ENCODE data around the gene PRR15.

PRR15 gene

DNA sequence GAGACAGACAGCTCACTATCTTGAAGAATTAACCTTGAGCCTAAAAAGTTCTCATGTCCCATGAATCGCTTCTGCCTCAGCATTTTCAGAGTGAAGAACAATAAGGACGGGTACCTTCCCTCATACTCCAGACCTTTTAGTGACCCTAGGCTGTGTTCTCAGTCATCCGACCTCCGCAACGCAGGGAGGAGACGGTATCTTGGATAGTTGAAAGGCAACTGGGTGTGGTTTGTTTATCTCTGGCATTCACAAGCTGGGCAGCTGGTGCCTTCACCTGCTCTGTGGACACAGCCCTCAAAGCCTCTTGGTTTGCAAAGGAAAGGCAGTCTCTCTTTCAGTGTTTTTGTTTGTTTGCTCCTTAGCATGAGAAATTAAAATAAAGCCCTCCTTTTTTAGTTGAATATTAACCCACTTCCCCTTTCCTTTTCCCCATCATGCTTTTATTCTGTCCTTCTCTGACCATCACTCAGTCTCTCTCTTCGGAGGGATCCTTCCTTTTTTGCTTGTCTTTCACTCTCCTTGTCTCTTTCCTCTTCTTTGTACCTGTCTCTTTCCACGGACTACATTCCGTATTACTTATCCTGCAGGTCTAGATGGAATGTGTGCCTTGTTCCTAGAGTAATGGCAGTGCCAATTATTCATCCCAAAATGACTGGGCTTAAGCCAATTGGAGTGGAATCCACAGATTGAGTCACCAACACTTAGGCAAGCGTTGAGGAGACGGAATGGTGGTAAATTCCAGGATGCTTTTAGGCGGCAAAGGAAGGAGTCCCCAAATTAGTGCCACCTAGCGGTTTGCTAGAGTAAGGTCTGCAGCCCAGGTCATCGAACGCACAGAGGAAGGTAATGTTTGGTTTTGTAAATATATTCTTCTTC lies 45.8 kb downstream of the PRR15 start:
- no peak for ATAC-seq
- no peak for TF ChIP-seq TCF4 (CRISPR knock-in tag; IDR thresholded peaks at IDR 0.05; ENCODE audit: borderline replicate concordance)
- no peak for TF ChIP-seq GLIS3 (CRISPR knock-in tag; IDR thresholded peaks at IDR 0.05)
- no peak for TF ChIP-seq ZNF565 (CRISPR knock-in tag; conservative IDR thresholded peaks at IDR 0.05; ENCODE audit: low read depth)
- no peak for TF ChIP-seq ZNF70 (CRISPR knock-in tag; IDR thresholded peaks at IDR 0.05)
- TF ChIP-seq, protein P1, sequence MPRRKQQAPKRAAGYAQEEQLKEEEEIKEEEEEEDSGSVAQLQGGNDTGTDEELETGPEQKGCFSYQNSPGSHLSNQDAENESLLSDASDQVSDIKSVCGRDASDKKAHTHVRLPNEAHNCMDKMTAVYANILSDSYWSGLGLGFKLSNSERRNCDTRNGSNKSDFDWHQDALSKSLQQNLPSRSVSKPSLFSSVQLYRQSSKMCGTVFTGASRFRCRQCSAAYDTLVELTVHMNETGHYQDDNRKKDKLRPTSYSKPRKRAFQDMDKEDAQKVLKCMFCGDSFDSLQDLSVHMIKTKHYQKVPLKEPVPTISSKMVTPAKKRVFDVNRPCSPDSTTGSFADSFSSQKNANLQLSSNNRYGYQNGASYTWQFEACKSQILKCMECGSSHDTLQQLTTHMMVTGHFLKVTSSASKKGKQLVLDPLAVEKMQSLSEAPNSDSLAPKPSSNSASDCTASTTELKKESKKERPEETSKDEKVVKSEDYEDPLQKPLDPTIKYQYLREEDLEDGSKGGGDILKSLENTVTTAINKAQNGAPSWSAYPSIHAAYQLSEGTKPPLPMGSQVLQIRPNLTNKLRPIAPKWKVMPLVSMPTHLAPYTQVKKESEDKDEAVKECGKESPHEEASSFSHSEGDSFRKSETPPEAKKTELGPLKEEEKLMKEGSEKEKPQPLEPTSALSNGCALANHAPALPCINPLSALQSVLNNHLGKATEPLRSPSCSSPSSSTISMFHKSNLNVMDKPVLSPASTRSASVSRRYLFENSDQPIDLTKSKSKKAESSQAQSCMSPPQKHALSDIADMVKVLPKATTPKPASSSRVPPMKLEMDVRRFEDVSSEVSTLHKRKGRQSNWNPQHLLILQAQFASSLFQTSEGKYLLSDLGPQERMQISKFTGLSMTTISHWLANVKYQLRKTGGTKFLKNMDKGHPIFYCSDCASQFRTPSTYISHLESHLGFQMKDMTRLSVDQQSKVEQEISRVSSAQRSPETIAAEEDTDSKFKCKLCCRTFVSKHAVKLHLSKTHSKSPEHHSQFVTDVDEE (CRISPR knock-in tag; IDR thresholded peaks at IDR 0.05) = no peak
- TF ChIP-seq, protein P2, sequence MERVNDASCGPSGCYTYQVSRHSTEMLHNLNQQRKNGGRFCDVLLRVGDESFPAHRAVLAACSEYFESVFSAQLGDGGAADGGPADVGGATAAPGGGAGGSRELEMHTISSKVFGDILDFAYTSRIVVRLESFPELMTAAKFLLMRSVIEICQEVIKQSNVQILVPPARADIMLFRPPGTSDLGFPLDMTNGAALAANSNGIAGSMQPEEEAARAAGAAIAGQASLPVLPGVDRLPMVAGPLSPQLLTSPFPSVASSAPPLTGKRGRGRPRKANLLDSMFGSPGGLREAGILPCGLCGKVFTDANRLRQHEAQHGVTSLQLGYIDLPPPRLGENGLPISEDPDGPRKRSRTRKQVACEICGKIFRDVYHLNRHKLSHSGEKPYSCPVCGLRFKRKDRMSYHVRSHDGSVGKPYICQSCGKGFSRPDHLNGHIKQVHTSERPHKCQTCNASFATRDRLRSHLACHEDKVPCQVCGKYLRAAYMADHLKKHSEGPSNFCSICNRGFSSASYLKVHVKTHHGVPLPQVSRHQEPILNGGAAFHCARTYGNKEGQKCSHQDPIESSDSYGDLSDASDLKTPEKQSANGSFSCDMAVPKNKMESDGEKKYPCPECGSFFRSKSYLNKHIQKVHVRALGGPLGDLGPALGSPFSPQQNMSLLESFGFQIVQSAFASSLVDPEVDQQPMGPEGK (CRISPR knock-in tag; IDR thresholded peaks at IDR 0.05; ENCODE audit: borderline replicate concordance) = no peak
- no peak for TF ChIP-seq BACH2 (CRISPR knock-in tag; IDR thresholded peaks at IDR 0.05; ENCODE audit: borderline replicate concordance)
- TF ChIP-seq, protein P3, sequence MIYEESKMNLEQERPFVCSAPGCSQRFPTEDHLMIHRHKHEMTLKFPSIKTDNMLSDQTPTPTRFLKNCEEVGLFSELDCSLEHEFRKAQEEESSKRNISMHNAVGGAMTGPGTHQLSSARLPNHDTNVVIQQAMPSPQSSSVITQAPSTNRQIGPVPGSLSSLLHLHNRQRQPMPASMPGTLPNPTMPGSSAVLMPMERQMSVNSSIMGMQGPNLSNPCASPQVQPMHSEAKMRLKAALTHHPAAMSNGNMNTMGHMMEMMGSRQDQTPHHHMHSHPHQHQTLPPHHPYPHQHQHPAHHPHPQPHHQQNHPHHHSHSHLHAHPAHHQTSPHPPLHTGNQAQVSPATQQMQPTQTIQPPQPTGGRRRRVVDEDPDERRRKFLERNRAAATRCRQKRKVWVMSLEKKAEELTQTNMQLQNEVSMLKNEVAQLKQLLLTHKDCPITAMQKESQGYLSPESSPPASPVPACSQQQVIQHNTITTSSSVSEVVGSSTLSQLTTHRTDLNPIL (CRISPR knock-in tag; IDR thresholded peaks at IDR 0.05; ENCODE audit: low read depth) = no peak
- no peak for TF ChIP-seq ZNF8 (CRISPR knock-in tag; IDR thresholded peaks at IDR 0.05)
- TF ChIP-seq ZFP3 (CRISPR knock-in tag; IDR thresholded peaks at IDR 0.05) = no peak

DNA sequence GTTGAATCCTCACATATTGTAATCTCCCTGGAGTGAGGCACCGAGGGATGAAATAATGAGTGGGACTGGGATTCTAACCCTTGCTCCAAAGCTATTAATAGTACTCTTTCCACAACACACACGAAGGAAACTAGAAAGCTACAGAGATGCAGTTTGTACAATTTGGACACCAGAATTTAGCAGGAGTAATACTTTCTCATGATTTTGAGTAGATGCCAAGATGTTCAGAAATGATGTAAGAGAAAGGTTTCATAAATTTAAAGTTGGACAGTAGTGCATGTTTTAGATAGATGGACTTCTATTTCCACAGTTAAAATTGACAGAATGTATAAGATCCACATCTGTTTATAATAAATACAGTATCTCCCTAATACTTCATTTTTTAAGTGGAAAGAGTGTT lies 46.5 kb downstream of the PRR15 start:
- no peak for ATAC-seq
- TF ChIP-seq OSR1 (CRISPR knock-in tag; IDR thresholded peaks at IDR 0.05) (no peak), ZNF565 (CRISPR knock-in tag; conservative IDR thresholded peaks at IDR 0.05; ENCODE audit: low read depth) (no peak), TOX (CRISPR knock-in tag; IDR thresholded peaks at IDR 0.05; ENCODE audit: borderline replicate concordance) (0 out of 2 replicates have a peak, but pooled peaks have one; percentile 5)
- TF ChIP-seq, protein P4, sequence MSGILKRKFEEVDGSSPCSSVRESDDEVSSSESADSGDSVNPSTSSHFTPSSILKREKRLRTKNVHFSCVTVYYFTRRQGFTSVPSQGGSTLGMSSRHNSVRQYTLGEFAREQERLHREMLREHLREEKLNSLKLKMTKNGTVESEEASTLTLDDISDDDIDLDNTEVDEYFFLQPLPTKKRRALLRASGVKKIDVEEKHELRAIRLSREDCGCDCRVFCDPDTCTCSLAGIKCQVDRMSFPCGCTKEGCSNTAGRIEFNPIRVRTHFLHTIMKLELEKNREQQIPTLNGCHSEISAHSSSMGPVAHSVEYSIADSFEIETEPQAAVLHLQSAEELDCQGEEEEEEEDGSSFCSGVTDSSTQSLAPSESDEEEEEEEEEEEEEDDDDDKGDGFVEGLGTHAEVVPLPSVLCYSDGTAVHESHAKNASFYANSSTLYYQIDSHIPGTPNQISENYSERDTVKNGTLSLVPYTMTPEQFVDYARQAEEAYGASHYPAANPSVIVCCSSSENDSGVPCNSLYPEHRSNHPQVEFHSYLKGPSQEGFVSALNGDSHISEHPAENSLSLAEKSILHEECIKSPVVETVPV (CRISPR knock-in tag; IDR thresholded peaks at IDR 0.05) = no peak

DNA sequence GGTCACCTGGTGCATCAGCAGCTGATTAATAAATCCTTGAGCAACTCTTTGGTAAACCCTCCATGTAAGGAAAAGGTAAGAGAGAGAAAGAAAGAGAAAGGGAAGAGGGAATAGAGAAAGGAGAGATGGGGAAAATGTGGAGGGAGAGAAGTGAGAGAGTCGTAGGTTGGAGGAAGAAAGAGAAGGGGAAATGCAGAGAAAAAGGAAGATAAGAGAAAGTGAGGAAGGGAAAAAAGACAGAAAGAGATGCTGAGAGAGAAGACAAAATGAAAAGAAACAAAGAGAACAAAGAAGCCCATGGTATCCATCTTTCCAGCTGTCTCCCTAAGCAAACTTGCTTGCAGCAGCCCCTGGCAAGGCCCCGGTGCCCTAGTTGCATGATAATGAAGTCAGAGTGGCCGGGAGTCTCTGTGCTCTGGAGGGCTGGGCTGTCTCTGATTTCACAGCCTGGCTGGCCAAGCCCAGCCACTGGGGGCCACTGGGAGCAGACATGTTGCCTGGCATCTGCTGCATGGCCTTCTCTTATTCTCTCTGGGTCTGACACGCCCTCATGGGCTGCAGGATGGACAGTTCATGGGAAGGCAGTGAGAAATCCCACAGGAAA lies 48.4 kb downstream of the PRR15 start:
- ATAC-seq = no peak

DNA sequence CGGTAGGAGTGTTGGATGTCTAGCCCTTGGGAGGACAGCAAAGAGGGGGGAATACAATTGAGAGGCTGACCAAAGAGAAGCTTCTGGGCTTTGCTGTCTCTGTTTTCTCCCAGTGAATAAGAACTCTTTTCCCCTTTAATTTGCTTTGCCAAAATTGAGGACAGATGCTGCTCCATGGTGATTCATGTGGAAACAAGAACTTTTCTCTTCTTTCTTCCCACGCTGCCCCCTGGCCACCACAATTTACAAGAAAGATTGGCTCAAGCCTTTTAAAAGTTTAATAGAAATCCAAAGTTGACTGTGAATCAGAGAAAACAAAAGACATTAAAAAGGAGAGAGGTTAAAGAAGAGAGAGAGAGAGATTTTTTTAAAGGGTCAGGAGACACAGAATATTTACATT lies 49.0 kb downstream of the PRR15 start:
- no peak for ATAC-seq
- TF ChIP-seq TOX (CRISPR knock-in tag; IDR thresholded peaks at IDR 0.05; ENCODE audit: borderline replicate concordance) = no peak
- TF ChIP-seq OSR1 (CRISPR knock-in tag; IDR thresholded peaks at IDR 0.05) = no peak
- TF ChIP-seq, protein P4 (CRISPR knock-in tag; IDR thresholded peaks at IDR 0.05) = no peak
- no peak for TF ChIP-seq ZFP3 (CRISPR knock-in tag; IDR thresholded peaks at IDR 0.05)
- TF ChIP-seq, protein P3 (CRISPR knock-in tag; IDR thresholded peaks at IDR 0.05; ENCODE audit: low read depth) = no peak
- TF ChIP-seq ZFP30 (CRISPR knock-in tag; IDR thresholded peaks at IDR 0.05) = no peak
- TF ChIP-seq, protein P2 (CRISPR knock-in tag; IDR thresholded peaks at IDR 0.05; ENCODE audit: borderline replicate concordance) = no peak
- TF ChIP-seq, protein P5, sequence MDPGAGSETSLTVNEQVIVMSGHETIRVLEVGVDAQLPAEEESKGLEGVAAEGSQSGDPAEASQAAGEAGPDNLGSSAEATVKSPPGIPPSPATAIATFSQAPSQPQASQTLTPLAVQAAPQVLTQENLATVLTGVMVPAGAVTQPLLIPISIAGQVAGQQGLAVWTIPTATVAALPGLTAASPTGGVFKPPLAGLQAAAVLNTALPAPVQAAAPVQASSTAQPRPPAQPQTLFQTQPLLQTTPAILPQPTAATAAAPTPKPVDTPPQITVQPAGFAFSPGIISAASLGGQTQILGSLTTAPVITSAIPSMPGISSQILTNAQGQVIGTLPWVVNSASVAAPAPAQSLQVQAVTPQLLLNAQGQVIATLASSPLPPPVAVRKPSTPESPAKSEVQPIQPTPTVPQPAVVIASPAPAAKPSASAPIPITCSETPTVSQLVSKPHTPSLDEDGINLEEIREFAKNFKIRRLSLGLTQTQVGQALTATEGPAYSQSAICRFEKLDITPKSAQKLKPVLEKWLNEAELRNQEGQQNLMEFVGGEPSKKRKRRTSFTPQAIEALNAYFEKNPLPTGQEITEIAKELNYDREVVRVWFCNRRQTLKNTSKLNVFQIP (CRISPR knock-in tag; IDR thresholded peaks at IDR 0.05; ENCODE audit: borderline replicate concordance, low read depth) = no peak
- no peak for TF ChIP-seq ZC3H10 (CRISPR knock-in tag; IDR thresholded peaks at IDR 0.05)
- no peak for TF ChIP-seq CSDC2 (CRISPR knock-in tag; IDR thresholded peaks at IDR 0.05)
- TF ChIP-seq TCF4 (CRISPR knock-in tag; IDR thresholded peaks at IDR 0.05; ENCODE audit: borderline replicate concordance) = no peak

More for the DNA sequence above, 48.4 kb downstream of the PRR15 start:
- TF ChIP-seq ZNF8 (CRISPR knock-in tag; IDR thresholded peaks at IDR 0.05) = no peak
- no peak for TF ChIP-seq ESRRG (CRISPR knock-in tag; IDR thresholded peaks at IDR 0.05)
- no peak for TF ChIP-seq ZC3H10 (CRISPR knock-in tag; IDR thresholded peaks at IDR 0.05)

Measured in SK-N-SH treated with all-trans-retinoic acid at 6 μM for 48 hours (cell line).